Keratinocyte (primary cell): ENCODE data around the gene CFI.

Source experiments
- CTCF ChIP-seq, 3 experiments: IDR thresholded peaks in 1 of 3; conservative IDR thresholded peaks in 1 of 3; optimal IDR thresholded peaks in 1 of 3; 2 replicates in 2 of 3; 3 replicates in 1 of 3; pipeline versions ENCODE3 to v1.5.1; 2011; ENCODE audit warnings: low read length in 3 of 3, mild to moderate bottlenecking in 3 of 3, moderate library complexity in 2 of 3, control low read depth in 1 of 3, inconsistent platforms in 1 of 3; ENCODE audit not compliant: insufficient read depth in 2 of 3; ENCODE audit errors: extremely low read depth in 1 of 3
- EZH2 ChIP-seq: IDR thresholded peaks from one replicate; pipeline ENCODE4 v1.6.1; 2012; ENCODE audit warnings: inconsistent platforms, mild to moderate bottlenecking, low read length, moderate library complexity

GRCh38 chr4:109764376-109764775 is 37.4 kb downstream of the CFI start:
- no peak for TF ChIP-seq EZH2
- no peak for TF ChIP-seq CTCF (optimal IDR thresholded peaks at IDR 0.05 in 1 of 3, IDR thresholded peaks at IDR 0.05 in 1 of 3, conservative IDR thresholded peaks at IDR 0.05 in 1 of 3; ENCODE audit: extremely low read depth in 1 of 3, insufficient read depth in 2 of 3, low read length in 3 of 3)
